ENCODE measurements around the gene CACNA2D3. TPM values are rescaled to one million over a fixed set of nuclear protein-coding genes. Genes with fewer than 3 reads are reported as not detected.

The CACNA2D3 gene
- total RNA-seq, 1 experiment from 2014 or later, result not detected

- Mint-ChIP-seq H3K4me1 (ENCODE audit: low read depth, unreplicated experiment) (no peaks in the 10 kb centered on the region), H3K4me3 (ENCODE audit: unreplicated experiment) (no peak overlapping the region), H3K27ac (ENCODE audit: unreplicated experiment) (no peak overlapping the region), H3K27me3 (ENCODE audit: insufficient read depth, unreplicated experiment) (peaks cover 6% of the 10 kb centered on the region), H3K36me3 (ENCODE audit: insufficient read depth, unreplicated experiment) (no peaks in the 10 kb centered on the region), H3K9me3 (ENCODE audit: unreplicated experiment) (peaks cover 12% of the 10 kb centered on the region)
- BruUV-seq (replicated peaks), result no TSS peak
- Histone ChIP-seq H3K27me3 (replicated peaks; ENCODE audit: control insufficient read depth, insufficient read depth, low read length) (no peaks in the 10 kb centered on the region), H3K9me3 (0 out of 2 replicates have a peak, but pooled peaks cover 4% of the 10 kb centered on the region), H3K4me3 (ENCODE audit: low read depth, low read length) (no peak overlapping the region), H3K36me3 (ENCODE audit: control insufficient read depth, insufficient read depth, low read length) (no peaks in the 10 kb centered on the region), H3K4me1 (no peaks in the 10 kb centered on the region)
- ChIA-PET POLR2A (no interaction called here), CTCF (no interaction called here)
- TF ChIP-seq CTCF (IDR thresholded peaks at IDR 0.05; ENCODE audit: insufficient read depth in 1 of 2, low read depth in 1 of 2, low read length in 1 of 2, severe bottlenecking in 1 of 2, unreplicated experiment in 1 of 2), result no peak
- intact Hi-C loops (cut with micrococcal nuclease; ENCODE audit: unreplicated experiment), result no loop called here
- DNase-seq, result no peak
Observed at GRCh38 chr3:54790051-54790450, 667.7 kb downstream of the CACNA2D3 start.

GRCh38 chr3:54791501-54792156 is 669.3 kb downstream of the CACNA2D3 start:
- POLR2A ChIA-PET, result no interaction called here
- H3K27me3 Mint-ChIP-seq (ENCODE audit: insufficient read depth, unreplicated experiment), result peaks cover 6% of the 10 kb centered on the region

GRCh38 chr3:54792584-54792983 is 670.2 kb downstream of the CACNA2D3 start:
- Mint-ChIP-seq H3K4me1 (ENCODE audit: low read depth, unreplicated experiment) (no peaks in the 10 kb centered on the region), H3K36me3 (ENCODE audit: insufficient read depth, unreplicated experiment) (no peaks in the 10 kb centered on the region), H3K27ac (ENCODE audit: unreplicated experiment) (no peak overlapping the region), H3K27me3 (ENCODE audit: insufficient read depth, unreplicated experiment) (peaks cover 6% of the 10 kb centered on the region), H3K4me3 (ENCODE audit: unreplicated experiment) (no peak overlapping the region), H3K9me3 (ENCODE audit: unreplicated experiment) (peaks cover 6% of the 10 kb centered on the region)
- ChIA-PET POLR2A (no interaction called here), CTCF (no interaction called here)
- Histone ChIP-seq H3K36me3 (ENCODE audit: control insufficient read depth, insufficient read depth, low read length) (no peaks in the 10 kb centered on the region), H3K27me3 (replicated peaks; ENCODE audit: control insufficient read depth, insufficient read depth, low read length) (no peaks in the 10 kb centered on the region), H3K9me3 (0 out of 2 replicates have a peak, but pooled peaks cover 5% of the 10 kb centered on the region), H3K4me3 (ENCODE audit: low read depth, low read length) (no peak overlapping the region), H3K4me1 (no peaks in the 10 kb centered on the region)
- no TSS peak for BruUV-seq (replicated peaks)
- intact Hi-C loops (cut with micrococcal nuclease; ENCODE audit: unreplicated experiment), result no loop called here
- DNase-seq, result no peak
- TF ChIP-seq CTCF (IDR thresholded peaks at IDR 0.05; ENCODE audit: insufficient read depth in 1 of 2, low read depth in 1 of 2, low read length in 1 of 2, severe bottlenecking in 1 of 2, unreplicated experiment in 1 of 2), result no peak

More at GRCh38 chr3:54791501-54792156, 669.3 kb downstream of the CACNA2D3 start:
- no peaks in the 10 kb centered on the region for H3K36me3 ChIP-seq (ENCODE audit: control insufficient read depth, insufficient read depth, low read length)
- H3K4me3 Mint-ChIP-seq (ENCODE audit: unreplicated experiment), result no peak overlapping the region
- peaks cover 12% of the 10 kb centered on the region for H3K9me3 Mint-ChIP-seq (ENCODE audit: unreplicated experiment)
- no peaks in the 10 kb centered on the region for H3K4me1 Mint-ChIP-seq (ENCODE audit: low read depth, unreplicated experiment)
- no TSS peak for BruUV-seq (replicated peaks)
- H3K36me3 Mint-ChIP-seq (ENCODE audit: insufficient read depth, unreplicated experiment), result no peaks in the 10 kb centered on the region
- no peaks in the 10 kb centered on the region for H3K27me3 ChIP-seq (replicated peaks; ENCODE audit: control insufficient read depth, insufficient read depth, low read length)
- intact Hi-C loops (cut with micrococcal nuclease; ENCODE audit: unreplicated experiment), result no loop called here
- H3K27ac Mint-ChIP-seq (ENCODE audit: unreplicated experiment), result no peak overlapping the region
- no peak overlapping the region for H3K4me3 ChIP-seq (ENCODE audit: low read depth, low read length)
- no peak for TF ChIP-seq CTCF (IDR thresholded peaks at IDR 0.05; ENCODE audit: insufficient read depth in 1 of 2, low read depth in 1 of 2, low read length in 1 of 2, severe bottlenecking in 1 of 2, unreplicated experiment in 1 of 2)
- CTCF ChIA-PET, result no interaction called here
- H3K9me3 ChIP-seq, result 0 out of 2 replicates have a peak, but pooled peaks cover 5% of the 10 kb centered on the region
- no peaks in the 10 kb centered on the region for H3K4me1 ChIP-seq
- no peak for DNase-seq

Measured in Caco-2 (cell line).